NCI-H748 treated with DMSO at 0.1 percent for 48 hours (cell line): ENCODE results near the gene UBE2J2.

Experiments
- DNase-seq: peaks from one replicate; lab custom pipeline; 2025; lab: John Stamatoyannopoulos, UW

The UBE2J2 gene

DNA sequence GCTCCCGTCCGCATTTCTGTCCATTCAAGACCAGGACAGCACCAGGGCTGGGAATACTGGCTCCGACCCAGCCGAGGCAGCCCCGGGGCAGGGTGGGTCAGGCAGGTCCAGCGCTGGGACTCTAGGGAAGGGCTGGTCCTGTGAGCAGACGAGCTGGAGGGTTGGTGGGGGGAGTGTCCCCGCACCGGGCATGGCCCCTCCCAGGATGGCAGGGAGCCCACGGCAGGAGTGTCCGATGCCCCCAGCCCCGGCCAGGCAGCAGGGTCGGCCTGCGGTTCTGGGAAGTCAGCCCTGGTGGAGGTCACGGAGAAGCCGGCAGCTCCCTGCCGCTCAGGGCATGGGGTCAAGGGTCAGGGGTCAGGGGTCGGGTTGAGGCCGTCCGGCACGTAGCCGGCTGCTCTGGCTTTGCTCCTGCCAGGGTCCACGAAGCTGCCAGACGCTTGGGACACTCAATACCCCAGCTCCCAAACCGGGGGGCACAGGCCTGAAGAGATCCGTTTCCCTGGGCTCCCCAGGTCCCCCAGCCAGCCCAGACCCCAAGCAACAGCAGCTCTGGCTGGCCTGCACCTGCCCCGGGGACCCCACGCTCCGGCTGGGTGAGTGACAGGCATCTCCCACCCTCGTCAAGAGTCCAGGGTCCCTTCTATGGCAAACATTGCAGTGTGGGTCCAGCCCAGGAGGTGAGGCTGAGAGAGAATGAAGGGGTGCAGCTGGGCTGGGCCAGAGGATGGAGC lies 33.9 kb downstream of the UBE2J2 start:
- no peak for DNase-seq

DNA sequence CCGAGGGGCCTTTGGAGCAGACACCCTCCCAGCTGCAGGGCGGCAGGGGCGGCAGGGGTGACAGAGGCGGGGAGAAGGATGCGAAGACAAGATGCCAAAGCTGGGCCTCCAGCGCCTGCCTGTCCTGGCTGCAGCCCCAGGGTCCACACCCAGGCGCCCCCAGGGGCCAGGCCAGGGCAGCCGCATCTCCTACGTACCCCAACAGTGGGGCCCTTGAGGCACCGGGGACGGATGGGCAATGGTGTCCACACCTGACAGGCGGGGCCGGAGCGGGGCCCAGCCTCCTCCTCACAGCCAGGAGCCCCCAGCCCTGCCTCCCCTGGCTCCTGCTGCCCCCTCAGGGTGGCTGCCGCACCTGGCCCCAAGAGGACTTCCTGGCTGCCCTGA lies 34.4 kb downstream of the UBE2J2 start:
- DNase-seq: no peak

DNA sequence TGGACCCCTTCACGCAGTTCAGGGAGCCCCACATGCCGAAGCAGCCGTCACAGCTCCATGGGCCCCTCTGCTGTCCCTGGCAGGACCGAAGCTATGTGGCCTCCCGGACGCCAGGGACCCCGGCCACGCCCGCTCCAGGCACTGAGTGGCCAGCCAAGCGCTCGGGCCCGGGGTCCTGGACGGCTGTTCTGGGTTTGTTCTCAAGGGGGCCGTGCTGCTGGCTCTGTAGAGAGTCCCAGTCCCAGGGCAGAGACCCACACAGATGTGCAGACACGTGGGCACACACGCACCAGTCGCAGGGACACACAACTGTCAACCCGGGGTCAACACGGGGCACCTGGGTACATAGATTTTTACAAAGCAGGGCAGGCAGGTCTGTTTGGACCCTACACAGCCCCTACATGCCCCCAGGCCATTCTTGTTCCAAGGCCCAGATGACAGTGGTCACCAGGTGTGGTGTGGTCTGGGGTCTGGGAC lies 34.9 kb downstream of the UBE2J2 start:
- DNase-seq: no peak

DNA sequence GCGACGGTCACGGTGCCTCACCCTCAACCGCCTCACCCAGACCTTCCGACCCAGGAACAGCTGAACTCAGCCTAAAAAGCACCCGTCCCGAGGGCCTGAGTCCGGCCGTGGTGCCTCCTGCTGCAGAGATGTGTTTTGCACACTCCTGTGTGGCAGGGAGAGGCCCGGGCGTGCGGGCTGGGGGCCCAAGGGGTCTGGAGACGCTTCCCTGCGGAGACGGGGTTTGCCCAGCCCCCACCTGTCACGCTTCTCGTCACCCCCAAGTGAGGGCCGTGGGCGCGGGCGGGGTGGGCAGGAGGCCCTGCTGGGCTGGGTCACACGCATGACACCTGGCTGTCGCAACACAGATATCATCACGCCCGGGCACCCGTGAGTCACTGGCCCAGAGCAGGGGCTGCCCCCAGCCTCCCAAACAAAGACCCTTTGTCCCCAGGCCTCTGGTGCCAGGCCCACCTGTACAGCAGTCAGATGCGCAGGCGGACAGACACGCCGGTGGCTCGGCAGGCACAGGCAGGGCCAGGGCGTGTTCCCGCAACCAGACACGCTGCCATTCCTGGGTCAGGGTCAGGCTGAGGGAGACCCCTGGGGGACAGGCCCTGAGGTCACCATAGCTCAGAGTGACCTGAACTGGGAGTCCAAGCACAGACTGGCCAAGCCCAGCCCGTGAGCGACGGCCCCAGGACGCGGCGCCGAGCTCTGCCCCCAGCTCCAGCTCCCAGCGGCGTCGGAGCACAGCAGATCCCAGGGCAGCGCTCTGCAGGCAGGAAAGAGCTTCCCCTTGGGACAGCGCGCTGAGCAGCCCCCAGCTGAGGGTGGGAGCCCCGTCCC lies 35.6 kb downstream of the UBE2J2 start:
- DNase-seq: no peak

DNA sequence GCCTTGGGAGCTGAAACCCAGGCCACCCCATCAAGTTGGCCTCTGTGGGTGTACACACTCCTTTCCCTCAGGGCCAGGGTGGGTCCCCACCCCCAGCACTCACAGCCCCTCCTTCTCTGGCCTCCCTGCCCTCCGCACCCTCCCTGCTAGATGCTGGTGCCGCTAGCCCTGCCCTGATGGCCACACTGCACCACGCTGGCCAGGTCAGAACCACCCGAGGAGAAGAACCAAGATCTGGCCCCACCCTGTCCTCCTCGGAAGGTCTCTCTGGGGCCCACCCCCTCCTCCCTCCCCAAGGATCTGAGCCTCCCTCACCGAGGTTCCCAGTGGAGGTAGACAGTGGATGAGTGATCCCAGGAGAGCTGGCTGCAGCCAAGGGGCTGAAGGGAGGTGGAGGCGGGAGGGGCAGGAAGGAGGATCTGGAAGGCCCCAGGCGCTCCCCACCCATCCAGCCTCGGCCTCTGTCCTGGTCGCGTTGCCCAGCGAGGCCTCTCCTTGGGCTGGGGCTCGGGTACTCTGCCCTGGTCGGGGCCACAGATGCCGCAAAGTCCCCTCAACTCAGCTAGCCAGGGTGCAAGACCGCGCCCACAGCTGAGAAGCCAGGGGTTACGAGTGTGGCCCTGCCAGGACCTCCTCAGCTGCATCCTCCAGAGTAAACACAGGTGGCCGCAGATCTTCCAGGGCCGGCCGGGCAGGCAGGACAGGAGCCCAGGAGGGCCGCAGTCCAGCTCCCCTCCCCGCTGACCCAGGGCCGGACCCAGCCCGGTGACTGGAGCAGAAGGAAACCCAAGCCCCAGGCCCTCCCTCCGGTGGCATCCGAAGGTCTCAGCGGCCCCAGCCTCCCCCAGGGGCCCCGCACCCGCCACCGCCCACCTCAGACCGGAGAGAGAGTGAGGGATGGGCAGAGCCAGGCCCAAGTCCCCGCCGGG lies 36.4 kb downstream of the UBE2J2 start:
- DNase-seq: no peak

DNA sequence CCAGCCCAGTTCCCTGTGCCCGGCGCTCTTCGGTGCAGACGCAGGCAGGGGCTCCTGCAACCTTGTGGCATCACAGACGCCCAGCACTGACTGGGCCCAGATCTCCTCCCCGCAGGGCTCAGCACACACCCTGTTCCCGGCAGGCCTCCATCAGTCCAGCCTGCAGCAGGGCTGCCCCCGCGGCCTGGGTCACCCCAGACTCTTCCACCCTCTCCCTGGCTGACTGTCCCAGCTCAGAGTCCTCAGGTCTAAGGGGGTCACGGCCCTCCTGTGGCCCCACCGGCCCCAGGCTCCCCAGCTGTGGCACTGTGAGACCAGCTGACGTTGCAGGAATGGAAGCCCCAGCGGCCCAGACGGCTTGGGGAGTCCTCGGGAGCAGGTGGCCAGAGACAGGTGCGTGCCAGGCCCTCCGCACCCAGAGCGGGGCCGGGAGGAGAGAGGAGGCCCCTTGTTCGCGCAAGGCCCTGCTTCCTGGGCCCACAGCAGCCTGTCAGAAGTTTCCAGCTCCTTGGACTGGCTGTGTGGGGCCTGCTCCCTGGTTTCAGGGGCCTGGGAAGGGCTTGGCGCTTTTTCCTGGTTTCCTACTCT lies 37.4 kb downstream of the UBE2J2 start:
- no peak for DNase-seq

DNA sequence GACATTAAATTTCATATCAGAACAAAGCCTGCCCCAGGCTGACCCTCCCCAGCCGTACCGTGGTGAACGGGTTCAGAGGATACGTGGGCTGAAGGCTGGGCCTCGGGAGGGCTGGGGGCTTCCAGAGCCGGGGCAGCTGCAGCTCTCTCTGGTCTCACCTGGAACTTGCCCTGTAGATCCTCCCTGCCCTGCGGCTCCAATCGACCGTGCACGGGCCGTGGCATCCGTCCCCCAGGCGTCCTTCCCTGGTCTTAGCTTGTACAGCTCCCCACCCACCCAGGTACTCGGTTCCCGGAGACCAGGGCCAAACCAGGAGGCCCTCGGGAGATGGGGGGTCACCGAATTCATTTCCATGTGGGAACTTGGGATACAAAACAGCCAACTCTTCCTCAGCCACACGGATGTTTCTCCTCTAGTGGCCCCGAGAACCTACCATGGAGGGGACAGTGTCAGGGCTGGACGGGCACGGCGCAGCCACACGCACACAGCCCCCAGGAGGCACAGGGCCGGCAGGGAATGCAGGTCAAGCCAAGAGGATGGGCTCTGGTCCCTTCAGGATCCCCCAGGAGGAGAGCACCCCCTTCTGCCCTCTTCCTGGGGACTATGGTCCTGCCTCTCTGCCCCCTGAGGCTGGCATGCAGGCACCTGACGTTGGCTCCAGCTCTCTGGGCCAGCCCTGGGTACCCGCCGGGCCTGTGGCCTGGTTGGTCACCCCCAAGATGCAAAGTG lies 38.5 kb downstream of the UBE2J2 start:
- no peak for DNase-seq

DNA sequence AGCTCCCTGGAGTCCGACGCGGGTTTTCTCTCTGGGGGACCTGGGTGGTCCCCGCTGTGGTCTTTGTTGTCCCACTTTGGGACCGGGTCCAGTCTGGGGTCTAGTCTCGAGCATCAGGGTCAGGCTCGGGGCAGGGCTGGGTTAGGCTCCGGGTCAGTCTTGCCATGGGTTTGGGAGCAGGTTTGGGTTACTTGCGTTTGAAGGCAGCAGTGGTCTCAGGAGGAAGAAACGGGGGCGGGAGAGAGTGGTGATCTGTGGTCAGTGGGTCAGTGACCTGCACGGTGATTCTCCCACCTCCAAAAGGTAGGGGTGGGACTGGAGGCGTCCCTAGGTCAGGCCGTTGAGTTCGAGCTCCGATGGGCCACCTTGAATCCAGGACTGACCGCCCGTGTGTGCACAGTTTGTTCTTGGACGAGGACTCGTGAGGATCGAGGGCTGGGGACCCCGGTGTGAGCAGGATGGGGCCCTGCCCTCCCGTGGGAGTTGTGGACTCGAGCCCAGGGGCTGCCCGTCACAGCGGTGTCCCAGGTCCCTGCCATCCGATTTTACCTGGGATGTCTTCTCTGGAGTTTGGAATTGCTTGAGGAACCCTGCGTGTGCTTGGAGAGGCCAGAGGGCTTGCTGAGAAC lies 39.4 kb downstream of the UBE2J2 start:
- DNase-seq: no peak

DNA sequence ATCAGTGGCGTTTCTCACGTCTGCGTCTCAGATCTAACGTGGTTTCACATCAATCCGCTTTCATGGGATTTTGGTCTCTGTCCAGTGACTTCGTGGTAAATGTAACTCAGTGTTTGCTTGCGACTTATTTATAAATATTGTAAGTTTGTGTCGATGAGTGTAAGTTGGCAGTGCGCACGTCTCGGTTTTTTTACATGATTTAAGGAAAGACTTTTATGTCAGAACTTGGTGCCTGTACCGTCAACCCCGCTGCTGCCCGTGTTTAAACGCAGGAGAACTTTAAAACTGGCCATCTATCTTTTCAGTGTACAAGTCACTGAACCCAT lies 40.1 kb downstream of the UBE2J2 start:
- DNase-seq: no peak

DNA sequence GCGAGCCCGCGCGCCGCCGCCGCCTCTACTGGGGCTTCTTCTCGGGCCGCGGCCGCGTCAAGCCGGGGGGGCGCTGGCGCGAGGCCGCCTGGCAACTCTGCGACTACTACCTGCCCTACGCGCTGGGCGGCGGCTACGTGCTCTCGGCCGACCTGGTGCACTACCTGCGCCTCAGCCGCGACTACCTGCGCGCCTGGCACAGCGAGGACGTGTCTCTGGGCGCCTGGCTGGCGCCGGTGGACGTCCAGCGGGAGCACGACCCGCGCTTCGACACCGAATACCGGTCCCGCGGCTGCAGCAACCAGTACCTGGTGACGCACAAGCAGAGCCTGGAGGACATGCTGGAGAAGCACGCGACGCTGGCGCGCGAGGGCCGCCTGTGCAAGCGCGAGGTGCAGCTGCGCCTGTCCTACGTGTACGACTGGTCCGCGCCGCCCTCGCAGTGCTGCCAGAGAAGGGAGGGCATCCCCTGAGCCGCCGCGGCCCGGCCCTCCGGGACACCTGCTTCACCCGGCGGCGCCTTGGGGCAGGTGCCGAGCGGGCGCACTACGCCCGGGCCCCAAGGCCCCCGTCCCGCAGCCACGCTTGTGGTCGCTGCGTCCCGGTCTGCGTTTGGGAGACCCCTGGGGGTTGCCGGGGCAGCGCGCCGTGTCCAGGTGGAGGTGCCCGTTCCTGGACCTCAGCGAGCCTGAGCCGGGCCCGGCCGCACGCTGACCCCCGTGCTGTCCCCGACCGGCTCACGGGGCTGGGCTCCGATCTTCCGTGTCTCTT lies 40.7 kb downstream of the UBE2J2 start:
- DNase-seq: no peak

DNA sequence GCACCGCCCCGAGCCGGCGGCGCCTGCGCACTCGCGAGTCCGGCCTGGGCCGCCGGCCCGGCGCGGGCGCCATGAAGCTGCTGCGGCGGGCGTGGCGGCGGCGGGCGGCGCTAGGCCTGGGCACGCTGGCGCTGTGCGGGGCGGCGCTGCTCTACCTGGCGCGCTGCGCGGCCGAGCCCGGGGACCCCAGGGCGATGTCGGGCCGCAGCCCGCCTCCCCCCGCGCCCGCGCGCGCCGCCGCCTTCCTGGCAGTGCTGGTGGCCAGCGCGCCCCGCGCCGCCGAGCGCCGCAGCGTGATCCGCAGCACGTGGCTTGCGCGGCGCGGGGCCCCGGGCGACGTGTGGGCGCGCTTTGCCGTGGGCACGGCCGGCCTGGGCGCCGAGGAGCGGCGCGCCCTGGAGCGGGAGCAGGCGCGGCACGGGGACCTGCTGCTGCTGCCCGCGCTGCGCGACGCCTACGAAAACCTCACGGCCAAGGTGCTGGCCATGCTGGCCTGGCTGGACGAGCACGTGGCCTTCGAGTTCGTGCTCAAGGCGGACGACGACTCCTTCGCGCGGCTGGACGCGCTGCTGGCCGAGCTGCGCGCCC lies 41.4 kb downstream of the UBE2J2 start, which contains the start of gene B3GALT6:
Gene B3GALT6 (plus strand): TSS at position 30 of the 588 bp plus-strand sequence. CDS start 42 bp downstream, at position 72.
- DNase-seq: no peak

DNA sequence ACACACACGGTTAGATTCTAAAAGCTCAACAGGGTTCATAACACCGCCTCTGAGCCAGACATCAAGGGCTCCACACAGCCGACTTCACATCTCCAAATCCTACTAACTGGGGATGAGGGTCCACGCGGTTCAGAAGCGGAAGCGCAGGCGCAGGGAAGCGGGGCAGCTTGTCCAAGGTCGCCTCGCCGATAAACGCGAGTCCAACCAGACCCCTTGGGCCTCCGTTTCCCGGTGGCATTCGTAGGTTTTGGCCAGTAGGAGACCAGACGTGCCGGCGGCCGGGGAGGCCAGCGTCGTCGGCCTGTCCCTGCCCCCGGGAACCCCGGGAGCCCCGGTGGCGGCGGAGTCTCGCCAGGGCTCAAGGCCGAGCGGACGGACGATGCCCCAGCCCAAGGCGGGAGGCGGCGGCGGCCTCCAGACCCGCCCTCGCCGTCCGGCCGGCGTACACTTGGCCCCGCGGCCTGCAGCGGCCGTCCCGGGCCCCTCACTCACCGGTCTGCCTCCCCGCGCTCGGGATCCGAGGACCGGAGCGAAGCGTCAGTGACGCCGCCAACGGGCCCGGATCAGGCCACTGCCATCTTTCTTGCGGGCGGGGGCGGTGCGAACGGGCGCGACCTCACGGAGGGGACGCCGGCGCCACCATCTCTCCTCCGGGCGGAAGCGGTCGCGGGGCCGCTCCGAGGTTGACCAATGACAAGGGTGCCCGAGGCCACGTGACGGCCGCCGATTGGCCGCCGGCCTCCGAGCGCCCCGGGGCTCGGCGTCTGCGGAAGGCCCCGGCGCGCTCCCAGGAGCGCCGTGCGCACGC lies 42.0 kb downstream of the UBE2J2 start, which contains the start of gene SDF4:
Gene SDF4 (minus strand): TSS at position 602 of the 808 bp plus-strand sequence. CDS start 3,229 bp downstream, outside the sequence.
- peak; percentile 79 for DNase-seq

DNA sequence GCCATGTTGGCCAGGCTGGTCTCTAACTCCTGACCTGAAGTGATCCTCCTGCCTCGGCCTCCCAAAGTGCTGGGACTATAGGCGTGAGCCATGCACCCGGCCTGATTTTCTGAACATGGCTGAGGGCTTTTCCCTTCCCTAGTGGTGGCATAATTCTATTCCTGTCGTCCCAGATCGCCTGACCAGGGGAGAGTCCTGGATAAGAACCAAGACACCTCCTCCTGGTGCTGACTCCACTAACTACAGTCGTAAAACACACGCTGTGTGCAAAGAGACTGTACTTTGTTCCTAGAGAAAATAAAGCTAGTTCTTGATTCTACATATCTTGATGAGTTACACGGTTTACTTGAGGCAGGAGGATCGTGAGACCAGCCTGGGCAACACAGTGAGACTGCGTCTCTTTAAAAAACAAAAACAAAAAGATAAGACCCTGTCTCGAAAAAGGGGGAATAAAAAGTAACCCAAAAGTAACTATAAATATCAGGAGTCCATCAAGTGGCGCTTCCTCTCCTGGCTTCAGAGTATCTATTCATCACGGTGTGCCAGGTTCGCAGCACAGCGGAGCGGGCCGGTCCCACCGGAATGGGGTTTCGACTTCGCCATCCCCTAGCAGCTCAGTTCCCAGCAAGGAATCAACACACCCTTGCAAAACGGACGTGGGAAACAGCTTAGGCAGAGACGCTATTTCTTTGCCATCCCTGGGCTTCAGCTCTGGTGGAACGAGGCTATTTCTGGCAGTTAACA lies 42.8 kb downstream of the UBE2J2 start:
- DNase-seq: no peak

DNA sequence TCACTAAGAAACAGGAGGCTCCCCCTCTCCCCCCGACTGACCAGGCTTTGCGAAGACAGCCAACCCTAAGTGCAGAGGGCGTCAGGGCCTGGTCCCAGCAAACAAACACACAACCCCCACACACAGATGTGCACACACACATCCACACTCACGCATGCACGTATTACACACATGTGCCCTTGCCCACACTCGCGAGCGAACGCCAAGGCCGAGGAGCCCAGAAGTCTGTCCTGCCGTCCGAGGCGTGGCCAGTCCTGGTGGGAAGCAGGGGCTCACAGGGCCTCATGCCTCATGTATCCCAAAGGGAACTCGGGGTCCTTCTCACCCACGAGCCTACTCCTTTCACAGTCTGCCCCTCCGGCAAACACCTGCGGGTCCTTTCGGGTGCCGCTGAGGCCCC lies 43.9 kb downstream of the UBE2J2 start:
- no peak for DNase-seq

DNA sequence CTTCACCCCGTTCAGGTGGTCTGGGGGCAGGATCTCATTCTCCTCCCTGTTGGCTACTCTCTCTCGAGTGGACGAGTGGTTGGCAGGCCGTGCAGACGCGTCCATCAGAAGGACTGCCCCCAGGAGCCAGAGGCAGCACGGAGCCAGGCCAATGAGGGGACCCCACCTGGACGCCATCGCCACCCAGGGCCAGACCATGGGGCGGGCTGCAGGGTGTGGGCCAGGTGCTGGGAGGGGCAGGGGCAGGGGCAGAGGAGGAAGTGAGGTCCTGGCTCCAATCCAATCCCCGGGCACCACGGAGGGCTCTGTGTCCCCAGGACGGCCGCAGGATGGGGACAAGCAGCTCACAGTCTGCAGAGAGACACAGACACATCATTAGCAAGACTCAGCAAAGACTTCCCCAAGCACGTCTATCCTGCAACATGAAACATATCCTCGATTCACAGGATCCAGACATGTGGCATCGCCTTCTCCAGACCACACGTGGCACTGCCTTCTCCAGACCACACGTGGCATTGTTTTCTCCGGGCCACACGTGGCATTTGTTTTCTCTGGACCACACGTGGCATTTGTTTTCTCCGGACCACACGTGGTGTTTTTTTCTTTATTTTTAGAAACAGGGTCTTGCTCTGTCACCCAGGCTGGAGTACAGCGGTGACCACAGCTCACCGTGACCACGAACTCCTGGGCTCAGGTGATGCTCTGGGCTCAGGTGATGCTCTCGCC lies 44.9 kb downstream of the UBE2J2 start:
- DNase-seq: no peak

DNA sequence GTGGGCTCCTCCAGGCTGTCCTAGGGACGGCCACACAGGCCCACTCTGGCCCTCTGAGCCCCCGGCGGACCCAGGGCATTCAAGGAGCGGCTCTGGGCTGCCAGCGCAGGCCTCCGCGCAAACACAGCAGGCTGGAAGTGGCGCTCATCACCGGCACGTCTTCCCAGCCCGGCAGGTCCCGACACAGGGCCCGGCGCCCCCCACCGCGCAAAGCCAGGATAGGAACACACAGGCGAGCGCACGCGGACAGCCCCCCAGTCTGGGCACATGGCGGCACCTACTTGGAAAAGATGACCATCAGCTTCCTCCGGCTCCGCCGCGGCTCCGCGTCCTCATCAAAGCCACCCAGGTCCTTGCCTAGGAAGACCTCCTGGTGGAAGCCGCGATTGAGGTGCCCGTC lies 45.5 kb downstream of the UBE2J2 start:
- DNase-seq: no peak

DNA sequence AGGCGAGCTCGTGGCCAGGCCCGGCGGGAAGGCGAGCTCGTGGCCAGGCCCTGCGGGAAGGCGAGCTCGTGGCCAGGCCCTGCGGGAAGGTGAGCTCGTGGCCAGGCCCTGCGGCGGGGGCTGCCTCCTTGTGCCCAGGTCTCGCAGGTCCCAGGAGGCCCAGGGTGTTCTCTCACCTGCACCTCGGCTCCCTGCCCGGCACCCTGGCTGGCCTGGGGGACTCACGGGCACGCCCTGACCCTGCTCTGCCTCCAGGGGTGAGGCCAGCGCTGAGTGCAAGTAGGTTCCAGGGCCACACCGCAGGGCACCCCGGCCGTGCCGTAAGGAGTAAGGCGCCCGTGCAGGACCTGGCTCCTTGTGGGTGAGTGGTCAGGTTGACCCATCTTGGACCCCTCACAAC lies 46.3 kb downstream of the UBE2J2 start:
- DNase-seq: no peak
